ENCODE measurements around the gene SLF2.

Gene SLF2

GRCh38 chr10:101000127-101000914 is 87.6 kb downstream of the SLF2 start:
- H4K20me1 ChIP-seq (ENCODE audit: insufficient read depth, low read length), result no peaks in the 10 kb centered on the region
- peak overlapping the region; percentile 37 for H3K4me3 ChIP-seq (ENCODE audit: low read depth, low read length, poor library complexity, severe bottlenecking)
- H2AFZ ChIP-seq (ENCODE audit: low read length), result no peak overlapping the region
- H3F3A ChIP-seq (ENCODE audit: insufficient read depth, low read length), result no peaks in the 10 kb centered on the region; the same call in 1 of the 2 replicates
- no peak for TF ChIP-seq CTCF (IDR thresholded peaks at IDR 0.05; ENCODE audit: low read length)
- TF ChIP-seq EZH2 (IDR thresholded peaks at IDR 0.05; ENCODE audit: borderline replicate concordance, low read length), result no peak
- H3K79me2 ChIP-seq (ENCODE audit: insufficient read depth, low read length), result no peaks in the 10 kb centered on the region
- H3K36me3 ChIP-seq (ENCODE audit: insufficient read depth, low read length), result no peaks in the 10 kb centered on the region
- H3K27me3 ChIP-seq (ENCODE audit: insufficient read depth, low read length), result no peaks in the 10 kb centered on the region
- H3K27ac ChIP-seq (ENCODE audit: low read depth, low read length, poor library complexity, severe bottlenecking), result no peak overlapping the region
- H3K9ac ChIP-seq (ENCODE audit: low read length), result no peak overlapping the region
- peaks cover 18% of the 10 kb centered on the region for H3K4me1 ChIP-seq (ENCODE audit: insufficient read depth, low read length, severe bottlenecking)
- H3K9me2 ChIP-seq (ENCODE audit: low read depth, low read length), result no peaks in the 10 kb centered on the region
- no peaks in the 10 kb centered on the region for H3K9me3 ChIP-seq (ENCODE audit: low read length)
- H3K4me2 ChIP-seq (ENCODE audit: low read length), result peak overlapping the region; percentile 36; the same call in 1 of the 2 replicates

GRCh38 chr10:101000915-101001658 is 88.3 kb downstream of the SLF2 start:
- H3K9ac ChIP-seq (ENCODE audit: low read length), result no peak overlapping the region
- H3K4me2 ChIP-seq (ENCODE audit: low read length), result no peak overlapping the region
- no peaks in the 10 kb centered on the region for H3K9me3 ChIP-seq (ENCODE audit: low read length)
- H3K27ac ChIP-seq (ENCODE audit: low read depth, low read length, poor library complexity, severe bottlenecking), result no peak overlapping the region
- peaks cover 18% of the 10 kb centered on the region for H3K4me1 ChIP-seq (ENCODE audit: insufficient read depth, low read length, severe bottlenecking)
- H3K4me3 ChIP-seq (ENCODE audit: low read depth, low read length, poor library complexity, severe bottlenecking), result no peak overlapping the region
- H2AFZ ChIP-seq (ENCODE audit: low read length), result no peak overlapping the region
- H4K20me1 ChIP-seq (ENCODE audit: insufficient read depth, low read length), result no peaks in the 10 kb centered on the region
- no peaks in the 10 kb centered on the region for H3K36me3 ChIP-seq (ENCODE audit: insufficient read depth, low read length)
- TF ChIP-seq EZH2 (IDR thresholded peaks at IDR 0.05; ENCODE audit: borderline replicate concordance, low read length), result no peak
- no peak for TF ChIP-seq CTCF (IDR thresholded peaks at IDR 0.05; ENCODE audit: low read length)
- no peaks in the 10 kb centered on the region for H3K79me2 ChIP-seq (ENCODE audit: insufficient read depth, low read length)
- no peaks in the 10 kb centered on the region for H3K27me3 ChIP-seq (ENCODE audit: insufficient read depth, low read length)
- H3K9me2 ChIP-seq (ENCODE audit: low read depth, low read length), result no peaks in the 10 kb centered on the region
- no peaks in the 10 kb centered on the region; the same call in 1 of the 2 replicates for H3F3A ChIP-seq (ENCODE audit: insufficient read depth, low read length)

GRCh38 chr10:101001659-101002035 is 88.9 kb downstream of the SLF2 start:
- Histone ChIP-seq H2AFZ (ENCODE audit: low read length) (no peak overlapping the region), H3K4me3 (ENCODE audit: low read depth, low read length, poor library complexity, severe bottlenecking) (no peak overlapping the region), H3K27me3 (ENCODE audit: insufficient read depth, low read length) (no peaks in the 10 kb centered on the region), H3K27ac (ENCODE audit: low read depth, low read length, poor library complexity, severe bottlenecking) (no peak overlapping the region), H4K20me1 (ENCODE audit: insufficient read depth, low read length) (no peaks in the 10 kb centered on the region), H3K36me3 (ENCODE audit: insufficient read depth, low read length) (no peaks in the 10 kb centered on the region), H3K9me2 (ENCODE audit: low read depth, low read length) (no peaks in the 10 kb centered on the region), H3K4me2 (ENCODE audit: low read length) (no peak overlapping the region), H3K4me1 (ENCODE audit: insufficient read depth, low read length, severe bottlenecking) (peaks cover 14% of the 10 kb centered on the region), H3K79me2 (ENCODE audit: insufficient read depth, low read length) (no peaks in the 10 kb centered on the region), H3K9ac (ENCODE audit: low read length) (no peak overlapping the region), H3K9me3 (ENCODE audit: low read length) (no peaks in the 10 kb centered on the region), H3F3A (ENCODE audit: insufficient read depth, low read length) (no peaks in the 10 kb centered on the region; the same call in 1 of the 2 replicates)
- TF ChIP-seq EZH2 (IDR thresholded peaks at IDR 0.05; ENCODE audit: borderline replicate concordance, low read length) (no peak), CTCF (IDR thresholded peaks at IDR 0.05; ENCODE audit: low read length) (no peak)
